ENCODE measurements around the gene PPIL3.
"Not testable (repeated sequence)": the region's sequence is repeated elsewhere in the genome, so short reads cannot be mapped to it uniquely, and the experiment has no call there.

The PPIL3 gene

GRCh38 chr2:200905618-200906296, 16.9 kb upstream of the PPIL3 start:
- peak; percentile 47 for DNase-seq (ENCODE audit: low spot score)
- TF ChIP-seq CTCF (IDR thresholded peaks at IDR 0.05; ENCODE audit: extremely low read depth, missing control alignments): peak; percentile 66

GRCh38 chr2:200901459-200902072, 12.7 kb upstream of the PPIL3 start:
- peak; percentile 83 for DNase-seq (ENCODE audit: low spot score)
- peak; percentile 74 for TF ChIP-seq CTCF (IDR thresholded peaks at IDR 0.05; ENCODE audit: extremely low read depth, missing control alignments)

DNA sequence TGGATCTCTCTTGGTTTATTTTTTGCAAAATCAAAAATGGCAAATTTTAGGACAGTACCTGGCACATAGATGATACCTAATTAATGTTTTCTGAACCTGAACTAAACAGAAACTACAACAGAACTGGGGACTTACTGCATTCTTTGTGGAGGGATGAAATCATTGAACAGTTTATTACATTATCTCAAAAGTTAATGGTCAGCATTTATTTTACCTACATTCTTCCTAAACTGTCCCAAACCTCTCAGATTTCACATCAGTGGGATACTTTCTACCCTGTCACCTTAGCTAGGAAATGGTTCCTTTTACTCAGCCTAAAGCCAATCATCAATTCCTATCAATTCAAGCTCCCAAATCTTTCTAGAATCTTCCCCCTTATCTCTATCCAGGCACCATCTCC, 10.6 kb upstream of the PPIL3 start:
- TF ChIP-seq CTCF (IDR thresholded peaks at IDR 0.05; ENCODE audit: extremely low read depth, missing control alignments): no peak
- DNase-seq (ENCODE audit: low spot score): no peak

GRCh38 chr2:200881715-200882249, 7.1 kb downstream of the PPIL3 start:
- not testable (repeated sequence) for DNase-seq (ENCODE audit: low spot score)

GRCh38 chr2:200878289-200878880, 10.5 kb downstream of the PPIL3 start:
- no peak for TF ChIP-seq CTCF (IDR thresholded peaks at IDR 0.05; ENCODE audit: extremely low read depth, missing control alignments)

GRCh38 chr2:200877443-200877842, 11.4 kb downstream of the PPIL3 start:
- TF ChIP-seq CTCF (IDR thresholded peaks at IDR 0.05; ENCODE audit: extremely low read depth, missing control alignments): no peak
- DNase-seq (ENCODE audit: low spot score): no peak

More at GRCh38 chr2:200878289-200878880, 10.5 kb downstream of the PPIL3 start:
- DNase-seq (ENCODE audit: low spot score): no peak

GRCh38 chr2:200873560-200873959, 15.3 kb downstream of the PPIL3 start:
- DNase-seq (ENCODE audit: low spot score): no peak
- no peak for TF ChIP-seq CTCF (IDR thresholded peaks at IDR 0.05; ENCODE audit: extremely low read depth, missing control alignments)

All from GM20000 (cell line).